Erythroblast (primary cell): ENCODE results near the gene FOXL2.

Experiments used
- DNase-seq, 2 experiments: peaks; one replicate each; lab custom pipeline; 2025; lab: John Stamatoyannopoulos, UW
- GATA1 ChIP-seq: IDR thresholded peaks from 2 replicates; pipeline ENCODE4 v1.6.1; 2011; ENCODE audit warnings: low read depth, mild to moderate bottlenecking, control low read depth, low read length, moderate library complexity
- POLR2A ChIP-seq: IDR thresholded peaks from 2 replicates; pipeline ENCODE4 v1.6.1; 2011; ENCODE audit warnings: mild to moderate bottlenecking, low read length

The FOXL2 gene

GRCh38 chr3:138946663-138947494 is at the start of gene FOXL2, which contains the start of gene FOXL2NB:
TSS of gene FOXL2 (minus strand) at chr3:138947137. CDS start at chr3:138946722, 415 bp downstream.
TSS of gene FOXL2NB (plus strand) at chr3:138947217. CDS start at chr3:138947365, 148 bp downstream.
- TF ChIP-seq POLR2A (no peak), GATA1 (no peak)
- peak; percentile 19 to 27 for DNase-seq

GRCh38 chr3:138995706-138996105 is 48.8 kb upstream of the FOXL2 start:
- TF ChIP-seq GATA1 (no peak), POLR2A (no peak)
- DNase-seq: no peak

GRCh38 chr3:138987181-138987580 is 40.2 kb upstream of the FOXL2 start:
- no peak for DNase-seq
- TF ChIP-seq GATA1: no peak
- no peak for TF ChIP-seq POLR2A

- DNase-seq: no peak
- TF ChIP-seq POLR2A (no peak), GATA1 (no peak)
These were observed 39.0 kb upstream of the FOXL2 start for GRCh38 chr3:138985932-138986331.

- no peak for DNase-seq
- TF ChIP-seq GATA1 (no peak), POLR2A (no peak)
These were observed 37.9 kb upstream of the FOXL2 start for GRCh38 chr3:138984816-138985215.

- TF ChIP-seq GATA1 (no peak), POLR2A (no peak)
These were observed 29.1 kb upstream of the FOXL2 start for GRCh38 chr3:138976047-138976446.

GRCh38 chr3:138975351-138975750 is 28.4 kb upstream of the FOXL2 start:
- no peak for DNase-seq
- TF ChIP-seq GATA1 (no peak), POLR2A (no peak)

More at GRCh38 chr3:138976047-138976446, 29.1 kb upstream of the FOXL2 start:
- DNase-seq: no peak

GRCh38 chr3:138974462-138974861 is 27.5 kb upstream of the FOXL2 start:
- no peak for TF ChIP-seq GATA1
- no peak for TF ChIP-seq POLR2A
- no peak for DNase-seq

GRCh38 chr3:138972941-138973340 is 26.0 kb upstream of the FOXL2 start:
- TF ChIP-seq POLR2A: no peak
- DNase-seq: no peak

GRCh38 chr3:138971766-138972320 is 24.9 kb upstream of the FOXL2 start:
- DNase-seq: no peak
- no peak for TF ChIP-seq GATA1
- no peak for TF ChIP-seq POLR2A

GRCh38 chr3:138964923-138965322 is 18.0 kb upstream of the FOXL2 start:
- TF ChIP-seq POLR2A: no peak
- TF ChIP-seq GATA1: no peak
- DNase-seq: no peak

GRCh38 chr3:138964264-138964663 is 17.3 kb upstream of the FOXL2 start:
- no peak for TF ChIP-seq GATA1
- TF ChIP-seq POLR2A: no peak

GRCh38 chr3:138962854-138963560 is 16.1 kb upstream of the FOXL2 start:
- no peak for DNase-seq
- TF ChIP-seq GATA1: no peak
- no peak for TF ChIP-seq POLR2A

More at GRCh38 chr3:138964264-138964663, 17.3 kb upstream of the FOXL2 start:
- no peak for DNase-seq

GRCh38 chr3:138960417-138960852 is 13.5 kb upstream of the FOXL2 start:
- no peak for DNase-seq
- no peak for TF ChIP-seq GATA1
- no peak for TF ChIP-seq POLR2A
